IPS-15b (cell line): ENCODE results near the gene KRT6B.

Experiments used
- H3K27me3 ChIP-seq: one replicate; pipeline ENCODE4 v1.6.1; 2013; ENCODE audit warnings: low read length; ENCODE audit not compliant: control insufficient read depth, insufficient read depth
- H3K36me3 ChIP-seq: one replicate; pipeline ENCODE4 v1.6.1; 2013; ENCODE audit warnings: low read length; ENCODE audit not compliant: control insufficient read depth, insufficient read depth
- H3K4me1 ChIP-seq: one replicate; pipeline ENCODE4 v1.6.1; 2013; ENCODE audit warnings: mild to moderate bottlenecking, low read length; ENCODE audit not compliant: control insufficient read depth, insufficient read depth
- H3K4me3 ChIP-seq: one replicate; pipeline ENCODE4 v1.5.1; 2013; ENCODE audit warnings: low read depth, low read length
- H3K9ac ChIP-seq: one replicate; pipeline ENCODE4 v1.6.1; 2013; ENCODE audit warnings: low read depth, mild to moderate bottlenecking, low read length
- H3K9me3 ChIP-seq: one replicate; pipeline ENCODE4 v1.6.1; 2013; ENCODE audit warnings: mild to moderate bottlenecking, low read length; ENCODE audit not compliant: control insufficient read depth, insufficient read depth

The KRT6B gene

GRCh38 chr12:52441320-52441911 lies 10.5 kb downstream of the KRT6B start:
- Histone ChIP-seq H3K4me3 (no peak overlapping the region), H3K27me3 (no peaks in the 10 kb centered on the region), H3K9ac (no peak overlapping the region), H3K4me1 (peaks cover 7% of the 10 kb centered on the region), H3K9me3 (no peaks in the 10 kb centered on the region), H3K36me3 (no peaks in the 10 kb centered on the region)

GRCh38 chr12:52440821-52441319 lies 11.1 kb downstream of the KRT6B start:
- Histone ChIP-seq H3K9me3 (no peaks in the 10 kb centered on the region), H3K9ac (no peak overlapping the region), H3K36me3 (no peaks in the 10 kb centered on the region), H3K4me3 (no peak overlapping the region), H3K4me1 (peaks cover 7% of the 10 kb centered on the region), H3K27me3 (no peaks in the 10 kb centered on the region)

- Histone ChIP-seq H3K4me1 (peaks cover 7% of the 10 kb centered on the region), H3K36me3 (no peaks in the 10 kb centered on the region), H3K27me3 (no peaks in the 10 kb centered on the region), H3K9ac (no peak overlapping the region), H3K9me3 (no peaks in the 10 kb centered on the region), H3K4me3 (no peak overlapping the region)
These were observed 12.1 kb downstream of the KRT6B start for GRCh38 chr12:52439845-52440244.

- Histone ChIP-seq H3K36me3 (no peaks in the 10 kb centered on the region), H3K4me3 (no peak overlapping the region), H3K27me3 (no peaks in the 10 kb centered on the region), H3K9ac (no peak overlapping the region), H3K9me3 (no peaks in the 10 kb centered on the region), H3K4me1 (peaks cover 7% of the 10 kb centered on the region)
These were observed 12.5 kb downstream of the KRT6B start for GRCh38 chr12:52439420-52439819.

GRCh38 chr12:52438305-52439301 lies 13.3 kb downstream of the KRT6B start:
- Histone ChIP-seq H3K4me1 (peaks cover 7% of the 10 kb centered on the region), H3K9ac (no peak overlapping the region), H3K36me3 (no peaks in the 10 kb centered on the region), H3K9me3 (no peaks in the 10 kb centered on the region), H3K4me3 (no peak overlapping the region), H3K27me3 (no peaks in the 10 kb centered on the region)

- Histone ChIP-seq H3K4me1 (peaks cover 2% of the 10 kb centered on the region), H3K4me3 (no peak overlapping the region), H3K27me3 (no peaks in the 10 kb centered on the region), H3K9ac (no peak overlapping the region), H3K36me3 (no peaks in the 10 kb centered on the region), H3K9me3 (no peaks in the 10 kb centered on the region)
These were observed 14.4 kb downstream of the KRT6B start for GRCh38 chr12:52437508-52437907.

GRCh38 chr12:52436828-52437474 lies 15.0 kb downstream of the KRT6B start:
- Histone ChIP-seq H3K36me3 (no peaks in the 10 kb centered on the region), H3K4me1 (no peaks in the 10 kb centered on the region), H3K9me3 (no peaks in the 10 kb centered on the region), H3K9ac (no peak overlapping the region), H3K27me3 (no peaks in the 10 kb centered on the region), H3K4me3 (no peak overlapping the region)

GRCh38 chr12:52436000-52436827 lies 15.7 kb downstream of the KRT6B start:
- H3K27me3 ChIP-seq, result no peaks in the 10 kb centered on the region
- H3K4me1 ChIP-seq, result no peaks in the 10 kb centered on the region
- H3K4me3 ChIP-seq, result no peak overlapping the region
- H3K36me3 ChIP-seq, result no peaks in the 10 kb centered on the region
- no peaks in the 10 kb centered on the region for H3K9me3 ChIP-seq
- H3K9ac ChIP-seq, result no peak overlapping the region

- no peak overlapping the region for H3K9ac ChIP-seq
- no peaks in the 10 kb centered on the region for H3K9me3 ChIP-seq
- H3K27me3 ChIP-seq, result no peaks in the 10 kb centered on the region
- no peaks in the 10 kb centered on the region for H3K4me1 ChIP-seq
- H3K36me3 ChIP-seq, result no peaks in the 10 kb centered on the region
- no peak overlapping the region for H3K4me3 ChIP-seq
These were observed 16.3 kb downstream of the KRT6B start for GRCh38 chr12:52435659-52435999.

GRCh38 chr12:52434760-52435530 lies 17.0 kb downstream of the KRT6B start:
- Histone ChIP-seq H3K4me1 (no peaks in the 10 kb centered on the region), H3K36me3 (no peaks in the 10 kb centered on the region), H3K27me3 (no peaks in the 10 kb centered on the region), H3K9me3 (no peaks in the 10 kb centered on the region), H3K9ac (no peak overlapping the region), H3K4me3 (no peak overlapping the region)
